HG03342 (cell line): ENCODE measurements around the gene PRDM16.

Source experiments
- ATAC-seq: cut with Tn5 transposase; IDR thresholded peaks from one replicate; pipeline ENCODE4 v1.9.1; 2021; ENCODE audit warnings: mild to moderate bottlenecking, moderate library complexity; ENCODE audit not compliant: unreplicated experiment

The PRDM16 gene

DNA sequence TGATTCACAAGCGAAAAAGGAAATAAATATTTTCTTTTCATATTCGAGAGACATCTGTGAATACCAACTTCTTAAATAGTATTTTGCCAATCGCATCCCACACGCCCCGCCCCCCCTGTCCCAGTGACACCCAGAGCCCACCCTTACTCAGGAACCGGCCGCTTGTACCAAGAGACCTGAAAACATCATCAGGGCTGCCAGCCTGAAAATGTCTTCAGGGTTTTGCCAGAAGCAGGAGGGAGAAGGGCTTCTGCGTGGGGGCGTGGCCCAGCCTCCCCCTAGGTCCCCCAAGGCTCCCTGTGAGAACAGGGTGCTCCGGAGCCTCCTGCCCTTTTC is 126.4 kb downstream of the PRDM16 start:
- ATAC-seq, result no peak

DNA sequence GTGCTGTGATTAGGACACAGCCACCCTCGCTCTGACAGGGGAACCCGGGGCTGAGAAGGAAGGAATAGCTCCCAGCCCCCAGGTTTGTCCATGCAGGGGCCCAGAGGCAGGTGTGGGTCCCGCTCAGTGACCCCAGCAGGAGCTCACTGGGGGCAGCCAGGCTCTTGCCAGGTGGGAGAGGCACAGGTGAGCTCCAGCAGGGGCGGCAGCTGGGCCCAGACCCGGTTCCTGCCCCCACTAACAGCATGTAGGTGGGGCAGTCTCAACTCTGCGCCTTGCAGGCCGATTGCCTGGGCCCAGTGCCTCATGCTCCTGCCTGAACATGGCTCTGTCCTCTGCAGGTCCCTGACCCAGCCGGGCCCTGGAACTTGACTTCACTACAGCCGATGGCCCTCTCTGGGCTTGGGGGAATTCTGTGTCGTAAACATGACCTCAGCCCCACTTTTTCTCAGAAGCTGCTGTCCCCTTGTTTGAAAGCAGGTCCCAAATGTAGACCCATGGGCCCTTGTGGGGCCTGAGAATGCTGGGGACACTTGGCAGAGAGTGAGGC is 127.0 kb downstream of the PRDM16 start:
- ATAC-seq, result no peak

DNA sequence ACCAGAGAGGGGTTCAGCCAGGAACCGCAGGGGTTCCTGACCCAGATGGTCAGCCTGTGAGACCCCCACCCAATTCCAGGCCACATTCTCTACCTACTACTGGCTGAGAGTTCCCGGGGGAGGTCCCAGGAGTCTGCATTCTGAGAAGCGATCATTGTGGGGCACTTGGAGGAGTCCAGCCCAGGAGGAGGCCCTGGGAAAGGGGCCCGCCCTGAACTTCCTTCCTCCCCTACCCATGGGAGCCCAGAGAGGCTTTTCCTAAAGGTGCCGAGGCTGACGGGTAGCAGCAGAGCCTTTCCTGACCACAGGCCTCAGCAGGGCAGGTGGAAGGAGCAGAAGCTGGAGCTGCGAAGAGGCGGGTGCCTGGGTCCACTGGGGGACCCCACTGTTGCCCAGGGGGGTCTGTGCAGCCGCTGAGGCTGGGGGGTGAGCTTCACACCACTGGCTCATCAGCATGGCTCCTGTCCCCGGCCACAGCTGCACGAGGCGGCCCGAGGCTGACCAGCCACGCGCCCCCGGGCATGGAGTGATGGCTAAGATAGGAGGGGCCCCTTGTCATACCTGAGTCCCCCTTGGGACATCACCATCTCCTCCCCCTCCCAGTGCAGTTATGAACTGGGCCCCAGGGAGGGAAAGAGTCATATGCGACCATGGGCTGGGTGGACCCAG is 127.7 kb downstream of the PRDM16 start:
- no peak for ATAC-seq

DNA sequence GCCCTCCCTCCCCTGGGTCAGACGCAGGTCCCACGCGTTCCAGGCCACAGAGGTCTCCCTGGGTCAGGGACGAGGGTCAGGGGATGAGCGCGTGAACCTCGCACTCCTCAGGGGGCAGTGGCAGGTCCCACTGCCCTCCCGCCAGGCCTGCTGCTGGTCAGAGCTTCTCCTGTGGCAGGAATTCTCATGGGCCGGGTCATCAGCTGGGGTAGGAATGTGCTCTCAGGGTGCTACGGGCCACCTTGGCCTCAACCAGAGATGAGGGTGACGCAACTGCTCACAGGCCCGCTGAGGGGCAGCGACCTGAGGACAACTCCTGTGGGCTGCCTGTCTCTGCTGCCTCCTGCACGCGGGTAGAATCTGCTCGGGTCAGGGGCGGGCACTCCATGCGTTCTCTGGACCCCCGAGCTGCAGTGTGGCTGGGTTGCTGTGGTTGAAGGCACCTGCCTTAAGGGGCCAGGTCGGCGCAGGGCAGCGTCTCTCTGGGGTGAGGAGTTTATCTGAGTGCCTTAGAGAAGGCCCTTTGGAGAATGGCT is 128.8 kb downstream of the PRDM16 start:
- no peak for ATAC-seq

DNA sequence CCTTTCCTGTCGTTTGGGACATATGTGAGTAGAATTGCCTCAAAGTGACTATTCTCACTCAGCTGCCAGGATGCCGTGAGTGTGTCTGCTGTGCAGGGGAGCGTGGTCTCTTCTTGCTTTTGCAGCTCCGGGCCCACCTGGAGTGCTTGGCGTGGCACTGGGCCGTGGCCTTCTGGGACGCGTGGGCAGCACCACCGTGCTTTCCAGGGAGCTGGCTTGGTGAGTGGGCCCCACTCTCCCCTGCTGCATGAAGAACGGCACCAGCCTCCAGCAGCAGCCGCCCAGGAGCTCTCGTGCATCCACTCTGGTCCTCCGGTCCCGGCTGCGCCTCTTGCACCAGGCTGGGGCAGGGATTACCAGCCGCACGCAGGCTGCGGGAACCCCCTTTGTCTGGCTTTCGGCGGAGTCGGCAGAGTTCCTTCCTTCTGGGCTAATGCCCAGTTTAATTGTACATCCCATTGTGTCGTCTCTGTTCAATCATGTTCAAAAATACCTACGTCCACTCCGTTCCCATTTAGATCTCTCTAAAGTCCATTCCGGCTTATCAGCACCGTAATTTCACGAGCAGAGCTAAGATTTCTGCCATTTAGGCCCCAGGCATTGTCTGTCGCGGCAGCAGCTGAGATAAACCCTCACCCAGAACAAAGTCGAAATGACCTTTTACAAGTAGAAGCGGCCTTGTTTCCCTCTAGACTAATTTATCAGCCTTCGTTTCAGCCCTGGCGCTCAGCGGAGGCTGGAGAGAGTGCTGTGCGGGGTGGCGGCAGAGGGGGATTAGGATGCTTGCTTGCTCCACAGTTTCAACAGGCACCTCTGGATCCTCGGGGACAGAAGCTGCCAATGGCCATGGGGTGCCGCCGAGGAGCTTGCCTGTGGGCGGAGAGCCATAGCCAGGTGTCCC is 129.6 kb downstream of the PRDM16 start:
- no peak for ATAC-seq

DNA sequence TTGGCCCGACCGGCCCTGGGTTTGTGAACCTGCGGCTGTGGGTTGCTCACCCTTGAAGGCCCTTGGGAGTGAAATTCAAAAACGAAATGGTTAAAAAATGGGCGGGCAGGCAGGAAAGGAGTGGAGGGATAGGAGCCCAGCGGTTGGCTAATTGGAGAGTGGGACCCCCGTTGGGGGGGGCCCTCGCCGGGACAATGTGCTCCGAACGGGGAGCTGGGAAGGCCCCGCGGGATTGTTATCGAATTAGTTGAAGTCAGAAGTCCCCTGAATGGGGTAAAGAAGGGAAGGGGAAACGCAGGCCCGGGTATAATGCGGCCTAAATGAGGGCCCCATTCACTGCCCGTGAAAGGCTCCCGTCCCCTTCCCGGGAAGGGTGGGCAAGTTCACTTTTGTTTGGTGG is 135.7 kb downstream of the PRDM16 start:
- ATAC-seq, result no peak

DNA sequence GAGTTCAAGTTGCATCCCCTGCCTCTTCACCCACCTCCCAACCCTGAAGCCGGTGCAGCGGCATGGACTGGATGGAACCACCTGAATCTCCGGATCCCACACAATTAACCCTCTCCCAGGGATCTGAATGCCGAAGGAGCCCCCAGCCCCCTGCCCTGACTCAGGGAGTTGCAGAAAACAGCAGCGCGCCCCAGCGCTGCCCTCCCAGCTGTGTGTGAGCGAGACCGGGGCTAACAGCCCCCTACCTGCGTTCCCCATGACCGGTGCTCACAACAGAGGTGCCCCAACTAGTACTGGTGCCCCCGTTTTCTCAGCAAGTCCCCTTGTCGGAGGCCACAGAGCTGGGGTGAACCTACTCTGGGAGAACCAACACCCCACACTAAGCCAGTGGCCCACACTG is 136.8 kb downstream of the PRDM16 start:
- no peak for ATAC-seq

DNA sequence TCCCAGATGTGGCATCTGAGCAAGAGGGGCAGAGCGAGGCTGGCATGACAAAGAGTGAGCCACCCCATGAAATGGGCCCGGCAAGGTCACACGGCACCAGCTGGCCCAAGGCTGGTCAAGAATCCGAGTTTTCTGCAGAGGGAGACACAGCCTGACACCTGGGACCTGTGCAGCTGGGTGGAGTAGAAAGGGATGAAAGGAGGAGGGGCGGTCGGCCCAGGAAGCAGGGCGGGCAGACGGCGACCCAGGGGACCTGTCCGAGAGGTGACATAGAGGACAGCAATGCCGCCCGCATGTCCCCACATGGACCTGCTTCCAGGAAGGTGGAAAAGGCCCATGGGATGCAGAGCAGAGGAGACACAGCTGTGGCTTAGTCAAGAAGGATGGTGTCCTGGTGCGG is 137.7 kb downstream of the PRDM16 start:
- ATAC-seq, result no peak

DNA sequence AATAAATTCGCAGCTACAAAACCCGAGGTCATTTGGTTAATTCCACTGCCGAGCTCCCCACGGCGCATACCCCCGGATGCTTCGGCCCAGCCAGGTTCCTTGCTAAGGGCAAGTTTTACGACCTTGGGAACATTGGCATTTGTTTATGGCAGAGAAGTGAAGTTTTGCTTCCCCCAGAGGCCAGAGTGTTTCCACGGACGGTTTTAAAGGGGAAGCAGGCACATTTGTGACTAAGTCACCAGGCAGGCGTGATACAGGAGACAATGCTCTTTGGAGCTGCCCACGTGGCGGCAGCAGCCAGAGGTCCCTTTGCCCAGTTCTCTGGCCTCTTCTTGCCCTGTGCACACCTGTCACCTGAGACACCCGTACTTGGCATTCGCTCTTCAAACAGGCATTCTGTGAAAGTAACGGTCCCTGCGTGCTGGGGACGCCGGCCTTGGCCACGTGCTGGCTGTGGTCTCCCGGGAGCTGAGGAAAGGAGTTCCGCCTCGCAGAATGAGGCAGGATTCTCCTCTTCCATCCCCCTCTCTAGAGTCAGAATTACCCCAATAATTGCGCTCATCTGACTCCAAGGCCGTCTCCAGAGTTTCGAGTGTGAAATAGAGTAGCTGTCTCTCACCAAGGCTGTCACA is 138.3 kb downstream of the PRDM16 start:
- no peak for ATAC-seq

DNA sequence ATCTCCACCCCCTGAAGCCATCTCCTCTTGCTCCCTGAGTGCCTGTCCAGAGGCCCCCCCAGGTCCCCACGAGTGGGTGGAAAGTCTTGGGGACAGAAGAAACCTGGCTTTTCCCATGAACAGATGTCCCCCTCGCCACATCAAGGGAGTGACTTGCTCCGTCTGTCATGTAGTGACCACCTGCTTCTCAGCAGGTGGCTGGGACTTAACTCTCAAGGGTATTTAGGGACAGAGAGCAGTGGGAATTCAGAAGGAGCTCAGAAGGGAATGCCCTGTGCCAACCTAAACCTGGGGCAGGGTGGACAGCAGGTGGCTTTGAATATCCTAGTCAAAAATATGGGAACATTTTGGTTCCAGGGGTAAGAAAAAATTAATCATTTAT is 139.8 kb downstream of the PRDM16 start:
- no peak for ATAC-seq

DNA sequence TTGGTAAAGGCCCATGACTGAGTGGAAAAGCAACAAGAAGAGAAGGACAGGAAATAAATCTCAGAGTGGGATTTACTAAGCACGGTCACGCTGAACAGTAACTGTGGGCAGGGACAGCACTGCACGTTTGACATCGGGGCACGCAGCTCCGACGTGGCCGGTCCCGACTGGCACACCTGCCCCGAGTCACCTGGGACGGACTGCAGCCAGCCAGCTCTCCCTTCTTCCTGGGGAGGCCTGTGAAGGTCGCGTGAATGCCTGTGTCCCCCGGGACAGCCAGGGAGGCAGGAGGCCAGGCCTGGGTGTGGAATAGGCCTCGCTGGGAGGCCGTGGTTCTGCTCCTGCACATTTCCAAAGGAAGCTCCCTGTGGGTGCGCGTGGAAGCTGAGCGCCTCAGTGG is 140.2 kb downstream of the PRDM16 start:
- ATAC-seq, result no peak

DNA sequence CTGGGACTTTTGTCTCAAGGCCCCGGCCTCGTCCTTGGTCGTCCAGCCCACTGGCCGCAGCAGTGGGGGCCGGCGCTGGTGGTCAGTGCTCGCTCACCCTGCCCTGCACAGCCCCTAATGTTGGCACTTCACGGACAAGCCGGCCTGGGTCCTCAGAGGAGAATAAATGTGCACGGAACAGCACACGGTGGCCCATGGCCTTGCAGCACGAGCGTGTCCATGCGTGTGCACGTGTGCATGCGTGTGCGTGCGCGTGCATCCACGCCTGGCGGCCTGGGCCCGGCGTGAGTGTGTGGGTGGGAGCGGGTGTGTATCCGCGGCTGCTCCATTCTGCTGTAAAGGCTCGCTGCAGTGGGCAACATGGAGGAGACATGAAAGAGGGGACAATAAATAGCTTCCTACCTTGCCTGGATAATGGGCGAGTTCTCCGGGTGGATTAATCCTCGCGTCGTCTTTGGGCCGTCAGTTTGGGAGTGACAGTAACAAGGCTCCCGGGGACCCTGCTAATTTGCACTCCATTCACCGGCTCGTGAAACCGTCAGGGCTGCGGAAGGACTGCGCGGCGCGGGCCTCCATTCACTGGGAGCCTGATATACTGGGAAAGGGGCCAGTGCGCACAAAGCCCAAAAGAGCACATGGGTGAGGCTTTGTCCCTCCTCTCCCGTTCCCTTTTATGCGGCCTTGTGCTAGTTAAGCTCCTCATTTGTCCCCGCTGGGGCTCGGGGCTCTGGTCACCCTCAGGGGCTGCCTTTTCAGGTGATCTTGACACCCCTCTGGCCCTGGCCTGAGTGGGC is 142.8 kb downstream of the PRDM16 start:
- ATAC-seq, result no peak

DNA sequence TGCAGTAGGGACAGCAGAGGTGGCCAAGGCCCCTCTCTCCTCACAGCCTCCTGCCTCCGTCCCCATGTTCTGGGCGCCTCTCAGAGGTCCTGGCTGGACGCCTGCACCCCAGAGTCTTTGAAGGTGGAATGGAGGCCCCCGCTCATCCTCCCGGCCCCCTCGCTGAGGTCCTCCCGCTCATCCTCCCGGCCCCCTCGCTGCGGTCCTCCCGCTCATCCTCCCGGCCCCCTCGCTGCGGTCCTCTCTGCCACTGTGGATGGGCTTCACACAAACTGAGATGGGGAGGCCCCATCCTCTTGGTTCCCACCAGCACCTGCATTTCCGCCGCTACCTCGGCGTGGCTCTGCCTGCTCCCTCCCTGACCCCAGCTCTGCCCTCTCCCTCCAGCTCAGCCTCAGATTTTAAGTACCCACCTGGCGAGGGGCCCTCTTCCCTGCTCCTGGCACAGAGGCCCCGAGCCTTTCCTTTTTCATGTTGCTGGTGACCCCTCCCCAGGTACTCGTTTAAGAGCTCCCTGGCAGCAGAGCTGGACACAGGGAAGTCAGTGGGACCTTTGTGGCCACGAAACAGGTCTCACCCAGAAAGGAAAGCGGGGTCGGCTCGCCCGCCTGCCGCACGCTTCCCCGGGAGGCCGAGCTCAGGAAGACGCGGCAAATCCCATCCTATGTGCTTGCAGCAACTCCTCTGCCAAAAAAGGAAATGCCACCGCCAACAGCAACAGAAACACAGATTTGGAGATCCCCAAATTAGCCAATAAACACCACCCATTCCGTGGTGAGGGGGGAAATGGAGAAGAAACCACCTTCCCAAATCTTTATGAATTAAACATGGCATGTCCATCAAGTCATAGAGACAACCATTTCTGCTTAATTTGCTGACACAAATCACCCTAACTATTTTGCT is 143.7 kb downstream of the PRDM16 start:
- no peak for ATAC-seq

DNA sequence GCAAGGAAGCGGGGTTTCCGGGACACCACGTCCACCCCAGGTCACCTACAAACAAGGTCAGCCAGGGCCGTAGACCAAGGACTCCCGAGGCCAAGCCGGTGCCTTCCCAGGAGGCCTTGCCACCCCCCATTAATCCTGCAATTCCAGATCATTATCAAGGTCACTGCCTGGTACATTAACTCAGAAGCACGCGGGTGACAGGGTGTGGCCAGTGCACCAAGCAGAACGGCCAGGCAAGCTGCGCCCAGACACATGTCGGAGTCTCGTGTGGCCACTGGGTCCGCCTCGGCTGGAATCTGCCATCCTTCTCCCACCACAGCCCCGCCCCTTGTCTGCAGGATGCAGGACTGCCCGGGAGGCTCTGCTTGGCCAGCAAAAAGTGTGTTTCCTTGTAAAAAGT is 144.7 kb downstream of the PRDM16 start:
- ATAC-seq, result no peak

DNA sequence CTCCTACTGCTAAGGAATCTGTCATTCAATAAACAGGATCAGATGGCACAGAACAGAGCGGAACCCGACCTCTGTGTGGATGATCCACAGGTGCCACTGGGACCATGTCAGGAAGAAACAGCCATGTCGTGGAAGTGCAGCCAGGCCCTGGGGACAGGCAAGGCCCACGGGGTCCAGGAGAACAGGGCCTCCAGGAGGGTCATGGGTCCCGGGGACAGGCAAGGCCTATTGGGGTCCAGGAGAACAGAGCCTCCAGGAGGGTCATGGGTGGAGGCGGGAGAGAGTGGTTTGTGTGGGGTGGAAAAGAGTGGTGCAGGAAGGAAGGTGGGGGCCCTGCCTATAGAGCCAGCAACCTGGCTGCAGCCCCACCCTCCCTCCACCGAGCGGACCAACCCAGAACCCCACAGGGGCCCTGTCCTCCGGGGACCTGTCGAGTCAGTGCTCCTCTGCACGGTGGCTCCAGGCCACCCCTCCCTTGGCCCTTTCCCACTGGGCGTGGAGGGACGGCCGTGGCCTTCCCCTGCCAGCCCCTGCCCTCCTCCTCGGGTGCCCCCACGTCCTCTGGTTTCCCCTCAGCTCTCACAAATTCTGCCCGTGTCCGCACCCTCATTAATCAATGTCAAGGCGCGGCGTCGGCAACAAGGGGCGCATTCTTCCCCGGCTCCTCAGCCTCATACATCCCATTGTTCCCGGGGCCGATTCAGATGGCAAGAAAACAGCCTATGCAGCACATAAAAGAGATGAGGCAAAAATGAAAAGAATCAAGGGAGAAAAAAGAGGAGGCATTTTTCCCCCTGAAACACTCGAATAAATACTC is 146.4 kb downstream of the PRDM16 start:
- ATAC-seq, result no peak

DNA sequence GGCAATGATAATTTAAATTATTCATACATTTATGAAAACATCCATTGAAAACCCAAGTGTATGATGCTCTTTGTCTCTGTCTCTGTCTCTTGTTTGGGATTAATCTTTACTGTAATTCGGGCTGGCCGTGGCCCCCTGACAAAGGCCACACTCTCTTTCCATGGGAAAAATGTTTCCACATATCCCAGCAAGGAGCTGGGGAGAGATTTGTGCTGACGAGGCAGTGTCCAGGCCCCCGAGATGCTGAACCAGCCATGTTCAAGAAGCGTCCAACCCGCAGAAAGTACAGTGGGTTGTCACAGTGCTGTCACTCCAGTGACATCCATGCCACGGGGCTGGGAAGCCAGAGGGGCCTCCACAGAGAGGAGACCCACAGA is 147.0 kb downstream of the PRDM16 start:
- no peak for ATAC-seq

DNA sequence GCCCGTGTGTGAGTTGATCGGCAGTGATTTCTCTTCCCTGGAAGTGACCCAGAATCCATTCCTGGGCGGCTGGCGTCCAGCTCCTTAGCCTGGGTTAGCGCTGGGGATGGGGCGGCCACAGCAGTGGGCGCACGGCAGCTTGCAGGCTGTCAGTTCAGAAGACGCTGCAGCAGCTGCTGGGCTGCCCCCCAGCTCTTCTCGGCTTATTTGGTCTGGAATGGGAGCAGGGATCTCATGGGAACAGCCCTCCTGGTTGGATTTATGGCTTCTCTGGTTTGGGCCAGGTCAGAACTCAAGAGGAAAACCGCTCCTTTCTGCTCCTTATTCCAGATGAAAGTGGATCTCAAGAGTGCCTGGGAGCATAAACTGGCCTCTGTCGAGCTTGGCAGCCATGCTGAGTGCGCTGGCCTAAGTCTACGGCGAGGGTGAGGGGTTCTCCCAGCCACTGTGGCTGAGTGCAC is 148.2 kb downstream of the PRDM16 start:
- ATAC-seq, result no peak

DNA sequence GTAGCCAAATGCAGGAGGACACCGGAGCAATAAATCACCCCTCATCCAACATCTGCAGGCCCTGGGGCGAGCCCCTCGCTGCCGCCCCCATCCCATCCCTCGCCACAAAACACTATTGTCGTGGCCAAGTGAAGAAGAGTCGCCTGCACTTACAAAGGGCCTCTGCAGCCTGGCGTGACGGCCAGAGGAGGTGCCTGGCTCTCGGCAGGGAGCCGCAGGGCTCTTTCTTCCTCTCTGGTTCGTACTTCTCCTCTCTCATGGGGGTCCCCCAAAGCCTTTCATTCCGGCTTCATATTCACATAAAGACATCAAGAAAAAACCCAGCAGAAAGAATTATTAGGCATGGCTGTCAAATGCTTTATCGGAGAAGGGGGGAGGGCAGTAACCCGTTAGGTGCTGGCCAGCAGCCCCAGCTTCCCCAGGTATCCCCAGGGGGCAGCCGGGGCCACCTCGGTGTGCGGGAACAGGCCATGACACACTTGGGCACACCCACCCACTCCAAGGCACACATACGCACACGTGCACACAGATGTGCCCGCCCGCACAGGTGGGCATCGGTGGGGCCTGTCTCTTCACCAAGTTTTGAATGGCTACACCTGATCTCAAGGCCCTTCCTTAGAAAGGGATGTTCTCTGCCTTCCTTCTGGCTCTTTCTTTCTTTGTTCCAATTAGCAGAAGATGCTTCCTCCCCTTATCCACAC is 149.1 kb downstream of the PRDM16 start:
- ATAC-seq, result no peak
